SHP77 (cell line): ENCODE measurements around the gene FRMD4A.

Experiments
- DNase-seq, 2 experiments: peaks; one replicate each; lab custom pipeline; 2025; lab: John Stamatoyannopoulos, UW

FRMD4A gene

GRCh38 chr10:13698217-13698616 is 632.5 kb downstream of the FRMD4A start:
- no peak for DNase-seq

- no peak for DNase-seq
These were observed 634.7 kb downstream of the FRMD4A start for GRCh38 chr10:13696071-13696470.

GRCh38 chr10:13695588-13695987 is 635.1 kb downstream of the FRMD4A start:
- DNase-seq: no peak

GRCh38 chr10:13693783-13694700 is 636.7 kb downstream of the FRMD4A start:
- no peak for DNase-seq

- no peak for DNase-seq
These were observed 640.4 kb downstream of the FRMD4A start for GRCh38 chr10:13690281-13690825.

- DNase-seq: no peak
These were observed 644.4 kb downstream of the FRMD4A start for GRCh38 chr10:13686331-13686752.

GRCh38 chr10:13685885-13686284 is 644.8 kb downstream of the FRMD4A start:
- DNase-seq: no peak

- DNase-seq: no peak
These were observed 645.8 kb downstream of the FRMD4A start for GRCh38 chr10:13684806-13685482.

GRCh38 chr10:13684252-13684791 is 646.4 kb downstream of the FRMD4A start:
- DNase-seq: peak in 1 of 2 experiments; percentile 10

GRCh38 chr10:13683017-13683416 is 647.7 kb downstream of the FRMD4A start:
- DNase-seq: no peak

GRCh38 chr10:13681960-13682359 is 648.8 kb downstream of the FRMD4A start:
- no peak for DNase-seq

- DNase-seq: no peak
These were observed 649.2 kb downstream of the FRMD4A start for GRCh38 chr10:13681528-13681927.

- DNase-seq: peak; percentile 9 to 21
These were observed 649.6 kb downstream of the FRMD4A start for GRCh38 chr10:13681095-13681494.

- DNase-seq: no peak
These were observed 652.5 kb downstream of the FRMD4A start for GRCh38 chr10:13678101-13678843.

GRCh38 chr10:13674645-13675588 is 655.8 kb downstream of the FRMD4A start:
- DNase-seq: no peak

GRCh38 chr10:13673156-13673555 is 657.6 kb downstream of the FRMD4A start:
- DNase-seq: no peak

GRCh38 chr10:13672548-13672947 is 658.2 kb downstream of the FRMD4A start:
- DNase-seq: no peak

- DNase-seq: no peak
These were observed 658.8 kb downstream of the FRMD4A start for GRCh38 chr10:13671904-13672303.

GRCh38 chr10:13670311-13670710 is 660.4 kb downstream of the FRMD4A start:
- DNase-seq: no peak

GRCh38 chr10:13669901-13670300 is 660.8 kb downstream of the FRMD4A start:
- DNase-seq: no peak
